Fibroblast of skin of abdomen (primary cell): ENCODE results near the gene IKZF2.

Experiments used
- DNase-seq: peaks from one replicate; pipeline ENCODE4 v3.0.0-alpha.2; 2013

The IKZF2 gene

GRCh38 chr2:213098612-213099011, 52.8 kb downstream of the IKZF2 start:
- DNase-seq, result no peak

GRCh38 chr2:213091765-213092164, 59.6 kb downstream of the IKZF2 start:
- no peak for DNase-seq

- no peak for DNase-seq
Measured at GRCh38 chr2:213090772-213091171, 60.6 kb downstream of the IKZF2 start.

GRCh38 chr2:213089438-213089837, 62.0 kb downstream of the IKZF2 start:
- DNase-seq, result peak; percentile 16

- DNase-seq, result no peak
Measured at GRCh38 chr2:213087040-213087439, 64.4 kb downstream of the IKZF2 start.

GRCh38 chr2:213086571-213086970, 64.8 kb downstream of the IKZF2 start:
- DNase-seq, result peak; percentile 67

GRCh38 chr2:213086050-213086449, 65.4 kb downstream of the IKZF2 start:
- peak; percentile 35 for DNase-seq

- no peak for DNase-seq
Measured at GRCh38 chr2:213085538-213085937, 65.9 kb downstream of the IKZF2 start.

GRCh38 chr2:213084261-213084660, 67.2 kb downstream of the IKZF2 start:
- DNase-seq, result no peak

GRCh38 chr2:213080969-213081617, 70.3 kb downstream of the IKZF2 start:
- DNase-seq, result no peak

GRCh38 chr2:213079756-213080155, 71.7 kb downstream of the IKZF2 start:
- no peak for DNase-seq

GRCh38 chr2:213078686-213079085, 72.7 kb downstream of the IKZF2 start:
- DNase-seq, result no peak

- DNase-seq, result peak; percentile 26
Measured at GRCh38 chr2:213069531-213069930, 81.9 kb downstream of the IKZF2 start.

- DNase-seq, result no peak
Measured at GRCh38 chr2:213068676-213069359, 82.6 kb downstream of the IKZF2 start.

GRCh38 chr2:213067888-213068287, 83.5 kb downstream of the IKZF2 start:
- DNase-seq, result peak; percentile 57

GRCh38 chr2:213066443-213066743, 85.0 kb downstream of the IKZF2 start:
- no peak for DNase-seq

- peak; percentile 8 for DNase-seq
Measured at GRCh38 chr2:213065583-213066442, 85.6 kb downstream of the IKZF2 start.

- no peak for DNase-seq
Measured at GRCh38 chr2:213064099-213064498, 87.3 kb downstream of the IKZF2 start.

- DNase-seq, result no peak
Measured at GRCh38 chr2:213057977-213058376, 93.4 kb downstream of the IKZF2 start.

- no peak for DNase-seq
Measured at GRCh38 chr2:213046431-213046830, 105.0 kb downstream of the IKZF2 start.

- no peak for DNase-seq
Measured at GRCh38 chr2:213043566-213043965, 107.8 kb downstream of the IKZF2 start.

- no peak for DNase-seq
Measured at GRCh38 chr2:213042262-213042661, 109.2 kb downstream of the IKZF2 start.

- DNase-seq, result peak; percentile 31
Measured at GRCh38 chr2:213036836-213037235, 114.6 kb downstream of the IKZF2 start.

- DNase-seq, result no peak
Measured at GRCh38 chr2:213034585-213034984, 116.8 kb downstream of the IKZF2 start.
